Measurements from ENCODE around the gene PTPRU.

GRCh38 chr1:29318724-29319123 lies 82.4 kb downstream of the PTPRU start:
- TF ChIP-seq POLR2AphosphoS5 (IDR thresholded peaks at IDR 0.05; ENCODE audit: low read depth, low read length) (no peak), REST (IDR thresholded peaks at IDR 0.05; ENCODE audit: insufficient read depth in 1 of 2, low read depth in 2 of 2, low read length in 2 of 2) (no peak)
